PFSK-1 (cell line): Measurements from ENCODE around the gene P2RX2.

Source experiments
- FOXP2 ChIP-seq: optimal IDR thresholded peaks from 2 replicates; pipeline ENCODE3; 2011; ENCODE audit warnings: borderline replicate concordance, control low read depth, inconsistent platforms; ENCODE audit not compliant: insufficient read depth; ENCODE audit errors: extremely low read length, extremely low read depth
- POLR2AphosphoS5 ChIP-seq: IDR thresholded peaks from 2 replicates; pipeline ENCODE4 v1.6.1; 2012; ENCODE audit warnings: low read depth, mild to moderate bottlenecking, control low read depth, low read length, moderate library complexity
- SIN3A ChIP-seq: IDR thresholded peaks from 2 replicates; pipeline ENCODE4 v1.6.1; 2012; ENCODE audit warnings: mild to moderate bottlenecking, low read length, moderate library complexity, borderline replicate concordance; ENCODE audit not compliant: insufficient read depth
- TAF1 ChIP-seq: IDR thresholded peaks from 2 replicates; pipeline ENCODE4 v1.6.1; 2012; ENCODE audit warnings: low read length, control low read depth, borderline replicate concordance; ENCODE audit not compliant: insufficient read depth

- TF ChIP-seq POLR2AphosphoS5 = peak; percentile 20; the same call in 1 of the 2 replicates
- TF ChIP-seq TAF1 = no peak
- TF ChIP-seq SIN3A = no peak
- TF ChIP-seq FOXP2 = no peak
Observed at GRCh38 chr12:132658149-132658894, 39.7 kb downstream of the P2RX2 start.
